NOMO-1 treated with dmso at 0.1 percent for 144 hours (cell line): ENCODE measurements around the gene EPHX1.

Source experiments
- DNase-seq: peaks from one replicate; lab custom pipeline; 2025; ENCODE audit not compliant: unreplicated experiment; lab: John Stamatoyannopoulos, UW

EPHX1 gene

GRCh38 chr1:225860107-225860506 lies 50.2 kb downstream of the EPHX1 start:
- no peak for DNase-seq

GRCh38 chr1:225860876-225861441 lies 51.0 kb downstream of the EPHX1 start:
- no peak for DNase-seq

DNA sequence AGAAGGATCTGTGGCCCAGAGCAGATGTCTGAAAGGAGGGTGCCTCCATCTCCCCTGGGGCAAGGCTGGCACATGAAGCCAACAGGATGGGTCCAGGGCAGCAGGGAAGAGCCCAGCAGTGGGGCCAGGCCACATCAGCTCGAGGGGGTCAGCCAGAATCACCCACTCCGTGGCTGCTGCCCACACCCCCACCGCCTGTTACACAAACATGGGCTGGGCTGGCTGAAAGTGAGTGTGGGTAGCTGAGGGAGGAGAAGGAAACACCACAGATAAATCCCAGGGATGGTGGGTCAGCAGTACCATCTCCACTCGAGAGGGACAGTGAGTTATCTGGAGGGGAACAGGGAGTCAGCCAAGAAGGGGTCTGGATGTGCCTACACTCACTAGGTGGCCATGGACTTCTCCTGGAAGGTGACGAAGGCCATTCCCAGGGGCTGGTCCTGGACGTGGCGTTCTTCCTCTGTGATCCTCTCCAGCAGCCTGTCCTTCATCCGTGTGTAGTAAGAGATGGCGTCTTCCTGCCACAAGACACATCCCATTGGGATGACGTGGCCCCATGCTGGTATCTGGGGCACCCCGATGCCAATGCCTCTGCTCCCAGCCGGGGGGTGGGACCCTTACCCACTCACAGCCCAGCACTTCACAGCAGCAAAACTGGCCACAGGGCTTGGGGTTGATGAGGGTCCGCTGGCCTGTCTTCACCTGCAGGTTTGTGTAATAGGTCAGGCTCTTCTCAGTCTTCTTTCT lies 52.1 kb downstream of the EPHX1 start:
- DNase-seq, result no peak

GRCh38 chr1:225862581-225862950 lies 52.6 kb downstream of the EPHX1 start:
- no peak for DNase-seq

- DNase-seq, result no peak
Observed at GRCh38 chr1:225863167-225863566, 53.2 kb downstream of the EPHX1 start.

DNA sequence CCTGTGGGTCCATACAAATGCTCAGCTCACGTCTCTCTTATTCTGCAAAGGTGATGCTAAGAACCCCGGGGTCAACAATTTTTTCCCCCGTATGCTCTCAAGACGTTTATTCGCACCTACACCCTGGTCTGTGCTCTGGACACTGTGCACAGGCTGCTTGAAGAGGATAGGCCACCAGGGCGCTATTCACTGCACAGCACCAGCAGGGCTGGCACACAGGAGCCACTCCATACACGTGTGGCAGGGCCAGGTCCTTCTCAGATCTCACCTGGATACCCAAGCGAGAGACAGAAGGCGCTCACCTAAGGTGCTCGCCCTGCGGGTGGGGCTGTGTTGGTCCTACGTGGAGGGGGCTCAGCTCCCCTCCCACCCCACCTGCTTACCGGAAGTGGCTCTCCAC lies 55.6 kb downstream of the EPHX1 start:
- no peak for DNase-seq

GRCh38 chr1:225866061-225866837 lies 56.3 kb downstream of the EPHX1 start:
- DNase-seq, result peak; percentile 66

DNA sequence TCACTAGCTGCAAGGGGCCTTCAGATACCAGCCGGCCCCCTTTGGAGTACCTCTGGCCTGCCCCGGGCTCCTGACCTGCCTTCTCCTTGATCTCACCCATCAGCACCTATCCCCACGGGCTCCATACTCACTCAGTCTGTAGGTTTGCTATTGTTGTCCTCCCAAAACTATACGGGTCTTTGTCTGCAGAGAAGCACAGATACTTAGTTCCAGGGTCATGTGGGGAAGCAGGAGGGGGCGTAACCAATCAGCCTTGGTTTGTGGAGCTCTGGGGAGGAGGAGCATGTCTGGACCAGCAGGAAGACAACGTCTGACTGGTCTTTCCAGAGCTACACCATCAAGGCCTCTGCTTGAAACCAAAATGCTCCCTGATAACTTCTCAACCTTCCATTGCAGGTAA lies 57.1 kb downstream of the EPHX1 start:
- DNase-seq, result no peak

DNA sequence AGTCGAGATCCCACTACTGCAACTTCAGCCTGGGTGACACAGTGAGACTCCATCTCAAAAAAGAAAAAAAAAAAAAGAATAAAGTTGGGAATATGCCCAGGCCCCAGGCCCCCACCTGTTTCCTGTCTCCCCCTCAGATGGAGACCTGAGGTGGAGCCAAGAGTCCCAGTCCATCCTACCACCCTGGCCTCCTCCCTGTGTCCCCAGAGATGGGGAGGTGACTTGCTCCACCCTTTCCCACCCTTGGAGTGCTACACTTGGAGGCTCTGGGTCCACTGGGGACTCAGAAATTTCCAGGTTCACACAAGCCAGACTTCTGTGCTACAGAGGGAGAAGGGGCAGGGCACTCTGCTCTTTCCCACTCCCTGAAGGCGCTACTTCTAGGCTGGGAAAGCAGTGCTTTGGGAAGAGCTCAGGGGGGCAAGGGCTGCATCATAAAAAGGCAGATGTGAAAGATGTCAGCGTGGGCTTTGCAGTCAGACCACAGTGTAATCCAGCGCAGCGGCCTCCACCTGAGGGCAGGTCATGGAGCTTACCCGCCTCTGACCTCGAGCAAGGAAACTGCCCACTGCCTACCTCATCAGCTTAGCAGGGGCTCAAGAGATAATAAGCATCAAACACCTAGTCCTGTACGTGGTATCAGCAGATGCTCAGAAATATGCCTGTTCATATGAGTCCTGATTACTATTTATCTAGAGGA lies 58.9 kb downstream of the EPHX1 start:
- no peak for DNase-seq

DNA sequence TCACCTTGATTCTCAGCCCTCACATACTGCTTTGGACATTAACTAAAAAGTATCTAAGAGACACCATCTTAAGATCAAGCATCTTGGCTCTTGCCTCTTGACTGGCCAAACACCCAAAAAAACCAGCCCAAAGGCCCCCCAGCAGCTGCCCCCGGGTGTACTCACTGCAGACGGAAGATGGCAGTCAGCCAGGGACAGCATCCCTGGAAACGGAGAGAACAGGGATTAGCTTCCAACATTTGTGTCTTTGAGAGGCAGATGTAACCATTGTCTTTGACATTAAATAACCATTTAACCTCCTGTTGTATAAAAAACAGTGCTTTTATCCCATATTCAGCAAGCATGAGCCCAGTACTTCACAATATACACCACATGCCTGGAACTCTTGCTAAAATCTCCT lies 61.0 kb downstream of the EPHX1 start:
- no peak for DNase-seq

- DNase-seq, result no peak
Observed at GRCh38 chr1:225871359-225872074, 61.6 kb downstream of the EPHX1 start.

DNA sequence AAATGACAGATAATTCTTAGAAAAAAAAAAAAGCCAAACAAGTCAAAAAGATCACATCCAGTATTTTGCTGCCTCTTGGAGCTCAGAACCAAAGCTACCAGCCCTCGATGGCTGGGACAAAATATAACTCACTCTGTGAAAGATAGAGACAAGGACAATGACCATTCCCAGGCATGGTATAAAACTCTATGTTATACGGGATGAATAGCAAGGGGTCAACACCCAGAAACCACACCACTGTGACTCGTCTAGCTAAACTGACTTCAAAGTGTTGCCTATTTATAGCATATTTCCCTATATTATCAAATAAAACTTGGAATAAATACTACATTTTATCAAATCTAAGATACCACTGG lies 62.1 kb downstream of the EPHX1 start:
- no peak for DNase-seq

GRCh38 chr1:225873281-225873850 lies 63.4 kb downstream of the EPHX1 start:
- DNase-seq, result no peak

DNA sequence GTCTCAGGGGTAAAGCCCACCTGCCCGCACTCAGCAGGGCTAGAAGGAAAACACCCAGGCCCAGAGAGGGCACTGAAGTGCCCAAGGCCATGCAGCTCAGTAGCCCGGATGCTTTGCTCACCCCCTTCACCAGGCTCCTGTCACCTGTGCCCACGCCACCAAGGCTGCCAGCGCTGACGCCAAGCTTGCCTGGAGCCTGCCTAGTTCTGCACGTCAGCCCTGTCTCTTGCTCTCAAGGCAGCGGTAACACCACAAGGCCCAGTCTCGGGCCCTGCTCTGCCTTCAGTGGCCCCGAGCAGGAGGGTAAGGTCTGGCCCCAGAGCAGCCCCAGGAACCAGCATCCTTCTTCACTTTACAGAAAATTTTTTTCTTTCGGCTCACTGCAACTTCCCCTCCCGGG lies 64.5 kb downstream of the EPHX1 start:
- DNase-seq, result no peak

GRCh38 chr1:225875044-225875815 lies 65.3 kb downstream of the EPHX1 start:
- no peak for DNase-seq

DNA sequence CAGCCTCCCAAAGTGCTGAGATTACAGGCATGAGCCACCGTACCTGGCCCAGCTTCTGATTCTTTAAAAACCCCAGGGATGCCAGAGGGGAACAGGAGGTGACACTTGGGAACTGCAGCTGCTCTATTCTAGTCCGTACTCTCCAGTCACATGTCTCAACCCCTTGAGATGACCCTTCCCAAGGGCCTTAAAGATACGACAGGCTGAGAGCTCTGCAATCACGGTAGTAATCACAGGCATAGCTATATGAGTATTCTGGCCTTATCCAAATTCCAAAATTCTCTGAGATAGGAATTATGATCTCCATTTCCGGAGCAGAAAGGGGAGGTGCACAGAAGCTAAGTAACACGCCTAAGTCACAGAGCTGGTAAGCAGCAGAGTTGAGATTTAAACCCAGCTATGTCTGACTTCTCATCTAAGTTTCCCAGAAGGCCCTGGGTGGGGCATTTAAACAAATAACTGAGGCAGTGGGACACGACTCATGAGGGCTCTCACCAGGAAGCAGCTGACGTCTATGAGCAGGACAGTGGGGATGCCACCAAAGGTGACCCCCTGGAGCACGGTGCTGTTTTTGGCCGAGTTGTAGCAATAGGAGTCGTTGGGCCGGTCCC lies 67.1 kb downstream of the EPHX1 start:
- no peak for DNase-seq

DNA sequence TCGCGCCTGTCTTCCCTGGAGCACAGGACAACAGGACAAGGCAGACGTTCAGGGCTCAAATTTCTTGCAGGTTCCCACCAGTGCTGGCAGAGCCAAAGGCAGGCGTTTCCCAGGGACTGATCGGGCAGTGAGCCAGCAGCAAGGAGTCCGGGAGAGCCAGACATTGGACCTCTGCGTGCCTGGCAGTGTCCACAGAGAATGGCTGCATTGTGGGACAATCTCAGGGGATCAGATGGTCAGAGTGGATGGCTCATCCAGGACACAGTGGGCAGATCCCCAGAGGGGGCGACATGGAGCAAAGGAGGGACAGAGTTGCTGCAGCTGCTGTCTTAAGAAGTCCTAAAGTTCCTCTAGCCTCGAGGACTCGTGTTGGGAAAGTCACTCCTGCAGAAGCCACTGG lies 67.7 kb downstream of the EPHX1 start:
- no peak for DNase-seq

DNA sequence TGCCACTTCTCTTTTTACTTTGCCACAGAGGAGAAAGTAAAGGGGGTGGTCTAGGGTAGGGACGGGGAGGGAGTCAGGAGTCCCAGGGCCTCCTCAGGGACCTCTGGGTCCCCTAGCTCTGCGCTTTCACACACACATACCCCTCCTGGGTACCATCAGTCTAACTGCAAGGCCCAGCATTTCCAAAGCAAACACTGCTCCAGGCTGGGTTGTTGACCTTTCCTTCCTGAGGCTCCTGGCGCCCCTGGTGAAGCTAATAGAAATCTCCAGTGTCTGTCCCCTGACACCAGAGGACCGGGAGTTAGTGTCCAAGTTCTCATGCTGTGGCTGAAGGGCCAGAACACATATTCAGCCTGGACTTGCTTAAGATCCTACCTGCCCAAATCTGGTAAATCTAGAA lies 68.4 kb downstream of the EPHX1 start:
- DNase-seq, result no peak

- no peak for DNase-seq
Observed at GRCh38 chr1:225879521-225880221, 69.7 kb downstream of the EPHX1 start.
